Measurements from ENCODE around the gene ZNF688.

Gene ZNF688

GRCh38 chr16:30585022-30585399 lies 13.5 kb upstream of the ZNF688 start:
- DNase-seq, result no peak

DNA sequence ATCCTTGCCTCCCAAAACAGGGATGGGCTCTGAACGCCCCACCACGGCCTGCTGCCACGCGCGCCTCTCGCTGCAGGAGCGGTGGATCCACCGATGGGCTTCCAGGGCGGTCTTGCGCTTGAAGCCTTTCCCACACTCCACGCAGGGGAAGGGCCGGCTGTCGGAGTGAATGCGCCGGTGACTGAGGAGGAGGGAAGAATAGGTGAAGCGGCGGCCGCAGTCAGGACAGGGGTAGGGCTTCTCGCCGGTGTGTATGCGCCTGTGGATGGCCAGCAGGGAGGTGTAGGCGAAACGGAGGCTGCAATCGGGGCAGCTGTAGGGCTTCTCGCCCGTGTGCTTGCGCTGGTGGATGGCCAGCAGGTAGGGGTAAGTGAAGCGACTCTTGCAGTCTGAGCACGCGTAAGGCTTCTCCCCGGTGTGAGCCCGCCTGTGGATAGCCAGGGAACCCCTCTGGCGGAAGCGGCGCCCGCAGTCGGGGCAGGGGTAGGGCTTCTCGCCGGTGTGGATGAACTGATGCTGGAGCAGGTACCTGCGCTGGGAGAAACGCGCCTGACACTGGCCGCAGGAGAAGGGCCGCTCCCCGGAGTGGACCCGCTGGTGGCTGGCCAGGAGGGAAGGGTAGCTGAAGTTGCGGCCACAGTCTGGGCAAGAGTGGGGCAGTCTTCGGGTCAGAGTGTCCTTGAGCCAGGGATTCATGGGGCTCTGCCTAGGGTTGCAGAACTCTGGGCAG lies 11.3 kb upstream of the ZNF688 start:
- DNase-seq, result no peak

- no peak for DNase-seq
Measured at GRCh38 chr16:30581457-30581856, 9.9 kb upstream of the ZNF688 start.

DNA sequence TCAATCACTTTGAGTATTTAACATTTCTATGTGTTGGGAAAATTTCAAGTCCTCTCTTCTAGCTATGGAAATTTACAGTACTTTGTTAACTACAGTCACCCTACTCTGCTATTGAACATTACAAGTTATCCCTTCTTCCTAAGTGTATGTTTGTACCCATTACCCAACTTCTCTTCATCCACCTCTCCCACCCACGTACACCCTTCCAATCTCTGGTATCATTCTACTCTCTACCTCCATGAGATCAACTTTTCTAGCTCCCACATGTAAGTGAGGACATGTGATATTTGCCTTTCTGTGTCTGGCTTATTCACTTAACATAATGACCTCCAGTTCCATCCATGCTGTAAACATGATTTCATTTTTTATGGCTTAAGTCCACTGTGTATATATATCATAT lies 3.2 kb upstream of the ZNF688 start:
- DNase-seq, result no peak

DNA sequence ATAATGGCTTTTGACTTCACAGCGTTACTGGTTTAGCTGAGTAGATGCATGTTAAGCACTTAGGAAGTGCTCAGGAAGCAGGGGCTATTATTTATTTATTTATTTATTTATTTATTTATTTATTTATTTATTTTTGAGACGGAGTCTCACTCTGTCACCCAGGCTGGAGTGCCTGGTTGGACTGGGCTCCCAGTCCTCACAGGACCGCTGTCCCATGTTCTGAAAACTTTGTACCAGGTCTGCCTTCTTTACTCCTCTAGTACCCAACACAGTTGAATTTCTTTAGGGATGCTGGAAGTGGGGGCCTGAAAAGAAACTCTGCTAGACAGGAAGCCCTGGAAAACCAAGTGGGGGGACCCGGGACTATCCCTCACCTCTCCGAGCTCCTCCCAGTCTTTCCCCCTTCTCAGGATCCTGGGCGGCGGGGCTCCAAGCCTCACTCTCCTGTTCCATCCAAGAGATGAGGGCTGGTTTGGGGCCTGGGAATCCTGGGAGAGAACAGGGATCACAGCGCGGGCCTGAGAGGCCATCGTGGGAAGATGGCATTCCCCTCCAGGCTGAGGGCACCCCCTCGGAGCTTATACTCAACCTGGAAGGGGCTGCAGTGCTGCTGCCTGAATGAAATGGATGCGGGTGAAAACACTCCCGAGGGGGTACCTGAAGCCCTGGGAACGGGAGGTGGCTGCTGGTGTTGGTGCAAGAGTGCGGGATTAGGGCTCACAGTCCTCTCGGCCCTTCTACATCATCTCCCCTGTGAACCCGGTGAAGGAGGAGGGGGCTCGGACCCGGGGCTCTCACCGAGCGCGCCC lies 674 bp downstream of the ZNF688 start:
- DNase-seq, result no peak

- DNase-seq, result no peak
Measured at GRCh38 chr16:30569746-30570635, 1.5 kb downstream of the ZNF688 start.

- DNase-seq, result no peak
Measured at GRCh38 chr16:30569281-30569680, 2.2 kb downstream of the ZNF688 start.

- no peak for DNase-seq
Measured at GRCh38 chr16:30567991-30568638, 3.4 kb downstream of the ZNF688 start.

GRCh38 chr16:30567160-30567990 lies 4.1 kb downstream of the ZNF688 start:
- no peak for DNase-seq

DNA sequence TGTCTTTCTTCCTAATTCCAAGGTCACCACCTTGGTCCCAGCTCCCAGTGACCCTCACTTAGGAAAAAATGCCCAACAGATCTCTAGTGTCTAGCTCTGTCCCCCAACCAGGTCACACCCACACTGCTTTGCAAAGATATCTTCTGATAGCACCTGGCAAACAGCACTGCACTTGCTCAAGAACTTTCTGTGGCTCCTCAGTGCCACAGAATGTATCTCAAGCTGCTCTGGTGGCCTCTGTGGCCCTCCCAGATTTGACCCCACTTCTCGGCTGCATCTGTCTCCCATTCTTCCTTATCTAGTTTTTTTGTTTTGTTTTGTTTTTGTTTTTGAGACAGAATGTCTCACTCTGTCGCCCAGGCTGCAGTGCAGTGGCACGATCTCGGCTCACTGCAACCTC lies 5.0 kb downstream of the ZNF688 start:
- DNase-seq, result no peak

DNA sequence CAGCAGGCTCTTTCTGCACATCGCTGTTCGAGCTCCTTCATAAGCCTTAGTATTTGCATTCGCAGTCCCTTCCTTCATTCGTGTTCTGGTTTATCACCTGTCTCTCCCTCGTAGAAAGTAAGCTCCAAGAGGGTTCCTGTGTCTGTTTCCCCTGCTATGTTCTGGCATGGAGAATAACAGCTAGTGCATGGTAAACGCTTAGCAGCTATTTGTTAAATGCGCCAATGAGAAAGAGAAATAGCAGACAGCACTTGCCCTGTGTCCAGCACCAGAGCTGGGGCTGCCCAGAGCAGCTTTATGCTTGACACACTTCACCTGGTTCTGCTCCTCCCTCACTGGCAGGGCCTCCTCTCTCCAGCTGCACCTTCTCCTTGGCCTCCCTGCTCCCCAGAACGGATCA lies 5.5 kb downstream of the ZNF688 start:
- no peak for DNase-seq

GRCh38 chr16:30565526-30565925 lies 6.0 kb downstream of the ZNF688 start:
- no peak for DNase-seq

DNA sequence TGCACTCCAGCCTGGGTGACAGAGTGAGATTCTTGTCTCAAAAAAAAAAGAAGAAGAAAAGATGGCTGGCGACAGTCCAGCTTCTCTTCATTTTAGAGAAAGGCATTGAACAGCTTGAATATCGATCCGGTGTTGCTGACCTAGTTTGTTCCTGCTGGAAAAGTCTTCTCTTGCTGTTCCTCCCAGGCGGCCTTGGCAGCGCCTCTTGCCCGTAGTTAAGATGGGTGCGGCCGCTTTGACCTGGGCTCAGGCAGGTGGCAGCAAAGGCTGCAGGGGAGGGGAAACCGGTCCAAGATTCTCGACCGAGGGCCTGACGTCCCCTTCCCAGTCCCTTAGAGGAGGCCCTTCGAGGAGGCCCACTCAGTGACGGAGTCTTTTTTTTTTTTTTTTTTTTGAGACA lies 9.5 kb downstream of the ZNF688 start:
- DNase-seq, result no peak

GRCh38 chr16:30561089-30561816 lies 10.3 kb downstream of the ZNF688 start:
- no peak for DNase-seq

- no peak for DNase-seq
Measured at GRCh38 chr16:30559690-30560089, 11.8 kb downstream of the ZNF688 start.

GRCh38 chr16:30558789-30559377 lies 12.6 kb downstream of the ZNF688 start:
- no peak for DNase-seq

GRCh38 chr16:30557957-30558788 lies 13.3 kb downstream of the ZNF688 start, which contains the start of gene ZNF764:
ZNF764 (minus strand) TSS chr16:30558374; CDS start chr16:30558182, 192 bp downstream.
- DNase-seq, result peak; percentile 81

DNA sequence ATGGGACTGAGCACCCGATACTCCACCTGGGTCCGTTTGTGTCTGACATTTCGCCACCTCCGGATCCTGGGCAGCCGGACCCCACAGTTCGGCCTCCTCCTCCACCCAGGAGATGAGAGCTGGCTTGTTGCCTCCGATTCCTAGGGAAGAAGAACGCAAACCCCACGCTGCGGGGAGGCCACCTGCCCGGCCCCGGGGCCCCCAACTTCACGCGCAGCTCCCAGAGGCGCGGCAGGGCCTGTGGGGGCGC lies 13.9 kb downstream of the ZNF688 start:
- DNase-seq, result no peak

DNA sequence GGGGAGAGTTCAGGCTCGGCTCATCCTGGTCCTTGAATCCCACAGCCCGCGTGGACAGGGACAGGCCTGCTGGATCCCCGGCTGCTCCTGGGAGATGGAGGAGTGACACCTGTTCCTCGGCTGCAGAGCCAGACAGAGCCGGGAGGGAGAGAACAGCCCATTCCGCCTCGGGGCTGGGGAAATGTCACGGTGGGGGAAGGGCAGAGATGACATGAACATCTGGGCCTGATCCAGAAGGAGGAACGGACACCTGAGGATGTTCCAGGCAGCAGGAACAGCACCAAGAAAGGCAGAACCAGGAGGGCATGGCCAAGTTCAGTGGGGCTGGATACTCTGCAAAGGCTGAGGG lies 15.4 kb downstream of the ZNF688 start:
- DNase-seq, result no peak

Data from activated gamma-delta T cell (primary cell).